Esophagus muscularis mucosa (tissue), 3 donors: ENCODE data around the gene CDK2.

Source experiments
- POLR2A ChIP-seq: fragments of 450-650 bp; IDR thresholded peaks from one replicate; pipeline ENCODE4 v1.6.1; 2017; ENCODE audit warnings: antibody characterized with exemption, moderate library complexity, mild to moderate bottlenecking, low read depth
- TF ChIP-seq, protein P1 (sequence below), 3 experiments: fragments of 200-600 bp in 2 of 3; fragments of 450-650 bp in 1 of 3; sonication (generic) in 2 of 3; IDR thresholded peaks; one replicate each; pipeline ENCODE4 v1.5.1; 2017 to 2019; ENCODE audit warnings: antibody characterized with exemption in 3 of 3, mild to moderate bottlenecking in 2 of 3, moderate library complexity in 1 of 3

DNA sequence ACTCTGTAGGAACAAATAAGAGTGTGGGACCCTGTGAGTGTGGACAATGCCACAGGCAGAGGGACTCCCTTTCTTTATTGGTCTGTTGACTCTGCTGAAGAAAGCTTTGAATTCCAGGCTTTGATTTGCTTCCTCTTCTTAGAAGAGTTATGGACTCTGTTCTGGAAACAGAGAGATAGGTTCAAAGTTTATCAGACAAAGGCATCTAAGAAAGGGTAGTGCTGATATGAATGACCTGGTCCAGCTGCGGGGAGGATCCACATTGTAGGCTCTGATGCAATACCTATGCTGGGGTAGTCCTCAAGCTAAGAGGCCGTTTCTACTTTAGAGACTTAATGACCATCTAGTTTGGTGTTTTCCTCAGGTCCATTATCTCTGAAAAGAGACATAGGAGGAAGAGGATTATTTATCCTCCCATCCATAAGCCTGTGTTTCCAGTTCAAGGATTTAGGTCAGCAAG, 43.5 kb downstream of the CDK2 start:
- TF ChIP-seq, protein P1, sequence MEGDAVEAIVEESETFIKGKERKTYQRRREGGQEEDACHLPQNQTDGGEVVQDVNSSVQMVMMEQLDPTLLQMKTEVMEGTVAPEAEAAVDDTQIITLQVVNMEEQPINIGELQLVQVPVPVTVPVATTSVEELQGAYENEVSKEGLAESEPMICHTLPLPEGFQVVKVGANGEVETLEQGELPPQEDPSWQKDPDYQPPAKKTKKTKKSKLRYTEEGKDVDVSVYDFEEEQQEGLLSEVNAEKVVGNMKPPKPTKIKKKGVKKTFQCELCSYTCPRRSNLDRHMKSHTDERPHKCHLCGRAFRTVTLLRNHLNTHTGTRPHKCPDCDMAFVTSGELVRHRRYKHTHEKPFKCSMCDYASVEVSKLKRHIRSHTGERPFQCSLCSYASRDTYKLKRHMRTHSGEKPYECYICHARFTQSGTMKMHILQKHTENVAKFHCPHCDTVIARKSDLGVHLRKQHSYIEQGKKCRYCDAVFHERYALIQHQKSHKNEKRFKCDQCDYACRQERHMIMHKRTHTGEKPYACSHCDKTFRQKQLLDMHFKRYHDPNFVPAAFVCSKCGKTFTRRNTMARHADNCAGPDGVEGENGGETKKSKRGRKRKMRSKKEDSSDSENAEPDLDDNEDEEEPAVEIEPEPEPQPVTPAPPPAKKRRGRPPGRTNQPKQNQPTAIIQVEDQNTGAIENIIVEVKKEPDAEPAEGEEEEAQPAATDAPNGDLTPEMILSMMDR (IDR thresholded peaks at IDR 0.05) = no peak
- TF ChIP-seq POLR2A = no peak
